Measurements from ENCODE around the gene ERMP1. TPM values are rescaled to one million over a fixed set of nuclear protein-coding genes. Genes with fewer than 3 reads are reported as not detected.

Gene ERMP1
- total and polyA plus RNA-seq, 2 of the 8 experiments (the other 6 are each of a cell fraction or from before 2014, with no cell fraction given): 12.8 to 16.7 TPM

DNA sequence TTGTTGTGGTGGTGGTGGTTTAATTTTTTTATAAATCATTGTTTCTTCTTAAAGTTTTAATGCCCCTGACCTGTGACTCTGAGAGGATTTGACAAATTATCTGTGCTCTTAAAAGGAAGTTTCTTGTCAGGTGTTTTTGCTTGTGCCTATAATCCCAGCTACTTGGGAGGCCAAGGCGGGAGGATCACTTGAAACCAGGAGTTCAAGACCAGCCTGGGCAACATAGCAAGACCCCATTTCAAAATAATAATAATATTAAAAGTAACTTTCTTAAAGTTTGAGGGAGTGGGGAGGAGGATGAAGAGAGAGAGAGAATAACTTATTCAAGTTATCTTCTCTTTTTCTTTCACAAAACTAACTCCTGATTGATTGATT is 12.2 kb upstream of the ERMP1 start:
- no peaks in the 10 kb centered on the region for H3K23me2 ChIP-seq (ENCODE audit: low read depth, low read length)
- H3K56ac ChIP-seq (replicated peaks; ENCODE audit: insufficient read length, low read depth, low read length): no peak overlapping the region
- DNase-seq (ENCODE audit: low read depth in 1 of 2, low spot score in 2 of 2) (no peak), FAIRE-seq (no peak)
- ChIA-PET CTCF (ENCODE audit: partially characterized antibody) (interaction anchor here (1.0 to 1.8 kb wide), 2 partner anchors 14 to 24 kb away, joined by 3 read pairs; no protein-coding TSS in a partner anchor), POLR2A (ENCODE audit: partially characterized antibody) (no interaction called here)
- no peak overlapping the region for H2BK20ac ChIP-seq (ENCODE audit: low read length)
- no peak overlapping the region for H2BK120ac ChIP-seq (replicated peaks; ENCODE audit: low read depth, low read length)
- no peak overlapping the region for H2BK5ac ChIP-seq (ENCODE audit: low read depth, low read length)
- no peak overlapping the region for H4K5ac ChIP-seq (ENCODE audit: insufficient read length, low read depth, low read length)
- no peak overlapping the region for H2AK5ac ChIP-seq (ENCODE audit: low read depth, low read length)
- H3K4me1 ChIP-seq (replicated peaks in 1 of 4; ENCODE audit: control insufficient read depth in 3 of 4, insufficient read depth in 4 of 4, low read length in 3 of 4): peaks cover 0 to 5% (median 0%) of the 10 kb centered on the region in 4 experiments; a peak in 1 of 7 replicates
- H3K14ac ChIP-seq (ENCODE audit: insufficient read length): no peak overlapping the region
- H2AFZ ChIP-seq (ENCODE audit: low read length): no peak overlapping the region
- H3K18ac ChIP-seq (ENCODE audit: extremely low read depth, low read length): no peak overlapping the region
- 0 out of 4 replicates have a peak, but pooled peaks cover 0 to 3% of the 10 kb centered on the region in 2 experiments for H3K9me3 ChIP-seq (ENCODE audit: insufficient read depth in 2 of 2, low read depth in 1 of 2, low read length in 1 of 2)
- TF ChIP-seq CREB1 (IDR thresholded peaks at IDR 0.05) (no peak), SRF (IDR thresholded peaks at IDR 0.05; ENCODE audit: low read depth, low read length) (no peak), GTF2F1 (IDR thresholded peaks at IDR 0.05; ENCODE audit: borderline replicate concordance, low read depth, low read length) (no peak), FOSL1 (IDR thresholded peaks at IDR 0.05; ENCODE audit: insufficient read depth, low read depth, low read length) (no peak), TAF1 (IDR thresholded peaks at IDR 0.05; ENCODE audit: low read depth, low read length) (no peak), SUZ12 (IDR thresholded peaks at IDR 0.05; ENCODE audit: low read length) (no peak), SIX5 (IDR thresholded peaks at IDR 0.05; ENCODE audit: low read depth, low read length) (no peak), PHF8 (conservative IDR thresholded peaks at IDR 0.05; ENCODE audit: low read depth, low read length) (no peak), NRF1 (IDR thresholded peaks at IDR 0.05; ENCODE audit: low read depth, low read length) (no peak), NANOG (IDR thresholded peaks at IDR 0.05; ENCODE audit: insufficient read depth, low read depth, low read length, poor library complexity, severe bottlenecking) (no peak)
- H3K23ac ChIP-seq (ENCODE audit: insufficient read length): no peak overlapping the region
- H3K4me3 ChIP-seq (ENCODE audit: extremely low read depth in 1 of 4, insufficient read depth in 2 of 4, low read depth in 3 of 4, low read length in 4 of 4): no peak overlapping the region
- H3K4me2 ChIP-seq (ENCODE audit: insufficient read depth in 1 of 2, low read depth in 2 of 2, low read length in 2 of 2): no peak overlapping the region
- H2BK15ac ChIP-seq (ENCODE audit: low read length): no peak overlapping the region
- H3K9ac ChIP-seq (replicated peaks in 1 of 4; ENCODE audit: extremely low read depth in 1 of 4, low read depth in 3 of 4, low read length in 3 of 4): no peak overlapping the region
- H3K36me3 ChIP-seq (ENCODE audit: control insufficient read depth in 2 of 4, insufficient read depth in 4 of 4, low read length in 3 of 4): no peaks in the 10 kb centered on the region
- no peak overlapping the region for H2BK12ac ChIP-seq (ENCODE audit: low read depth, low read length)
- no peak overlapping the region for H4K8ac ChIP-seq (ENCODE audit: extremely low read depth, insufficient read depth, low read length)
- no peaks in the 10 kb centered on the region for H3K79me1 ChIP-seq (ENCODE audit: low read depth, low read length)
- no peaks in the 10 kb centered on the region for H3K27me3 ChIP-seq (replicated peaks in 1 of 4; ENCODE audit: control insufficient read depth in 3 of 4, extremely low read depth in 1 of 4, insufficient read depth in 3 of 4, low read length in 3 of 4)
- H3K79me2 ChIP-seq (ENCODE audit: control insufficient read depth in 1 of 2, insufficient read depth in 2 of 2, low read length in 2 of 2): no peaks in the 10 kb centered on the region
- H3K4ac ChIP-seq (replicated peaks; ENCODE audit: insufficient read length, low read depth, low read length): no peak overlapping the region
- no peak overlapping the region for H4K91ac ChIP-seq (replicated peaks; ENCODE audit: insufficient read length, low read length)
- H3K27ac ChIP-seq (ENCODE audit: low read depth, low read length): no peak overlapping the region
- H4K20me1 ChIP-seq (replicated peaks in 1 of 2; ENCODE audit: control insufficient read depth in 1 of 2, insufficient read depth in 2 of 2, low read length in 2 of 2): no peaks in the 10 kb centered on the region
- 94% methylated on average over 1 of the region's 1 CpG; no CpG with 5 or more reads in 1 of the 2 experiments for WGBS, 2 experiments (ENCODE audit: extremely low coverage in 1 of 2, insufficient coverage in 1 of 2, insufficient read length in 1 of 2, insufficient replicate concordance in 2 of 2, low coverage in 1 of 2, low lambda C conversion rate in 2 of 2, missing lambda C conversion rate in 1 of 2)

All from H1 (cell line).